Sigmoid colon (tissue), 3 donors: Measurements from ENCODE around the gene LBR.

ENCODE experiments used
- CTCF ChIP-seq, 4 experiments: fragments of 450-650 bp in 3 of 4; fragments of 200-600 bp in 1 of 4; IDR thresholded peaks; one replicate each; pipeline ENCODE4 v1.5.1; 2016 to 2019; ENCODE audit warnings: antibody characterized with exemption in 4 of 4, mild to moderate bottlenecking in 3 of 4, moderate library complexity in 2 of 4
- POLR2A ChIP-seq, 2 donors: fragments of 450-650 bp; IDR thresholded peaks; one replicate each; pipeline ENCODE4 v1.6.1; 2016; ENCODE audit warnings: antibody characterized with exemption in 2 of 2, mild to moderate bottlenecking in 2 of 2, moderate library complexity in 2 of 2

GRCh38 chr1:225446981-225447615 lies 19.3 kb upstream of the LBR start:
- TF ChIP-seq CTCF (IDR thresholded peaks at IDR 0.05) (no peak), POLR2A (IDR thresholded peaks at IDR 0.05) (no peak)
